CD4-positive, alpha-beta T cell treated with Interleukin-4 for 1 hour (primary cell): ENCODE results near the gene ELP4.
"Not testable (repeated sequence)": the region's sequence is repeated elsewhere in the genome, so short reads cannot be mapped to it uniquely, and the experiment has no call there.

Experiments
- DNase-seq, 2 donors: peaks; one replicate each; pipeline ENCODE4 v3.0.0-alpha.2; 2020 to 2022

ELP4 gene, protein sequence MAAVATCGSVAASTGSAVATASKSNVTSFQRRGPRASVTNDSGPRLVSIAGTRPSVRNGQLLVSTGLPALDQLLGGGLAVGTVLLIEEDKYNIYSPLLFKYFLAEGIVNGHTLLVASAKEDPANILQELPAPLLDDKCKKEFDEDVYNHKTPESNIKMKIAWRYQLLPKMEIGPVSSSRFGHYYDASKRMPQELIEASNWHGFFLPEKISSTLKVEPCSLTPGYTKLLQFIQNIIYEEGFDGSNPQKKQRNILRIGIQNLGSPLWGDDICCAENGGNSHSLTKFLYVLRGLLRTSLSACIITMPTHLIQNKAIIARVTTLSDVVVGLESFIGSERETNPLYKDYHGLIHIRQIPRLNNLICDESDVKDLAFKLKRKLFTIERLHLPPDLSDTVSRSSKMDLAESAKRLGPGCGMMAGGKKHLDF

GRCh38 chr11:31509429-31510345, at the start of gene ELP4, which contains the start of gene IMMP1L:
Gene ELP4, plus strand, starts transcription at chr11:31509767. Its CDS starts 18 bp downstream, at chr11:31509785.
Gene IMMP1L, minus strand, starts transcription at chr11:31509622. Its CDS starts 46,346 bp downstream, at chr11:31463276.
- peak; percentile 96 to 98 for DNase-seq

DNA sequence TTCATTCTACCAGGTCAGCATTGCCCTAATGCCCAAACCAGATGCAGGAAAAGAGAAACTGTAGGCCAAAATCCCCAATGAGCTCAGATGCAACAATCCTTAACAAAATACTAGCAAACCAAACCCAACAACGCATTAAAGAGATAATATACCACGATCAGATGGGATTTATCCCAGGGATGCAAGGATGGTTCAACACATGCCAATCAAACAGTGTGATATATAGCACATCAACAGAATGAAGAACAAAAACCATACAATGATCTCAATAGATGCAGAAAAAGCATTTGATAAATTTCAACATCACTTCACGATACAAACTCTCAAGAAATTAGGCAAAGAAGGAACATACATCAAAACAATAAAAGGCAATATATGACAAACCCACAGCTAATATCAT, 45.1 kb upstream of the ELP4 start:
- DNase-seq: no peak

DNA sequence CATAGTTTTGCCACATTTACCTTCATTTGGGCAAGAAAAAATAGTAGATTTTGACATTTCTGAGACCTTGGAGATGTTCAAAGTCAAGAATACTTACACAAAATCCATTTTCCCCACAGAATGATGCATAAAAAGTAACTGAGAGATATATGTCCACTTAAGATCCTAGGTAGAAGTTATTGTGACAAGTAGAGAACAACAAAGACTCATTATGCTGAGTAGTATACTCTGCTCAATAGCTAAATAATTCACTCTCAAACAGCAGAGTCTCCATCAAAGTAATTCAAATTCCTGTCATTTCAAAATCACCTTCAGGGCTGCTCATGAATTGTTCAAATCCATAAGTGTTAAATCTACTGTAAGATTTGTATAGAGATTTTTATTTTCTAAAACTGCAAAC, 35.5 kb upstream of the ELP4 start:
- DNase-seq: no peak

GRCh38 chr11:31477528-31478222, 31.9 kb upstream of the ELP4 start:
- no peak for DNase-seq

DNA sequence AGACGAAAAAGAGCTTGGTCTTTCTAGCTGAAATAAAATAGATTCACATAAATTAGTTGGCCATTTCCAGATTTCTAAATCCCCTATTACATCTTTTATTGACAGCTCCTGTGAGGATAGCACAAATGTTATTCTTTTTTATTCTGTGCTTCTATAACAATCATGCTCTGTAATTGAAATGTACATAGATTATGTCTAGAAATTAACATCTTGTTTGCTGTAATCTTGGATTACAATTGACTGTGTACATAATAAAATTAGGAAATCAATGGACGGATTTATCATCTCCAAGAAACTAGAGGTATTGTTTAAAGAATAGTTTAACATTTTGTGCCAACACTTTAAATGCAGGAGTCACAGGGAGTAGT, 31.4 kb upstream of the ELP4 start:
- no peak for DNase-seq

- DNase-seq: no peak
These were observed 30.5 kb upstream of the ELP4 start for GRCh38 chr11:31479066-31479465.

GRCh38 chr11:31480930-31481329, 28.6 kb upstream of the ELP4 start:
- DNase-seq: no peak

GRCh38 chr11:31484497-31484896, 25.1 kb upstream of the ELP4 start:
- DNase-seq: no peak

DNA sequence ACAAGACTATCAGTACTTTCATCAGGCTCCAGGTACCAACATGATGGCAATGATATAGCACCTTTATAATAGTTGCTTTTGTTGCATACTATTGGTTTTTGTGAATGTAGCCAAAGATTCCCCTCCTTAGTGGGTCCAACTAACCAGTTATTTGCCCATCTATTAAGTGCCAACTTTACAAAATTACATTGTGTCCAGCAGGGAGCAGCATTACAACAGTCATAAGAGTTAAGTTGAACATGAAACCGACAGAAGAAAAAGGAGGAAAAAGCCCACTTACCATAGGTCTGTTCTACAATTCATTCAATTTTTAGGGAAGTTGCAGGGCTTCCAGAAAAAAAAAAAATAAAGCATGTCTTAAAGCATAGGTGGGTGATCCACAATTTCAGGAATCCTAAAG, 21.7 kb upstream of the ELP4 start:
- peak in 1 of 2 donors; percentile 40 for DNase-seq

GRCh38 chr11:31492320-31492913, 17.1 kb upstream of the ELP4 start:
- no peak for DNase-seq

GRCh38 chr11:31493235-31493634, 16.3 kb upstream of the ELP4 start:
- DNase-seq: no peak

DNA sequence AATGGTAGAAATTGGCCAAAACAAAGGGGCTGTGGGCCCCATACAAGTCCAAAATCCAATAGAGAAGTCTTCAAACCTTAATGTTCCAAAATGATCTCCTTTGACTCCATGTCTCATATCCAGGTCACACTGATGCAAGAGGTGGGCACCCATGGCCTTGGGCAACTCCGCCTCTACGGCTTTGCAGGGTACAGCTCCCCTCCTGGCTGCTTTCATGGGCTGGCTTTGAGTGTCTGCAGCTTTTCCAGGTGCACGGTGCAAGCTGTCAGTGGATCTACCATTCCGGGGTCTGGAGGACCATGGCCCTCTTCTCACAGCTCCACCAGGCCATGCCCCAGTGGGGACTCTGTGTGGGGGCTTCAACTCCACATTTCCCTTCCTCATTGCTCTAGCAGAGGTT, 15.8 kb upstream of the ELP4 start:
- DNase-seq: not testable (repeated sequence)

DNA sequence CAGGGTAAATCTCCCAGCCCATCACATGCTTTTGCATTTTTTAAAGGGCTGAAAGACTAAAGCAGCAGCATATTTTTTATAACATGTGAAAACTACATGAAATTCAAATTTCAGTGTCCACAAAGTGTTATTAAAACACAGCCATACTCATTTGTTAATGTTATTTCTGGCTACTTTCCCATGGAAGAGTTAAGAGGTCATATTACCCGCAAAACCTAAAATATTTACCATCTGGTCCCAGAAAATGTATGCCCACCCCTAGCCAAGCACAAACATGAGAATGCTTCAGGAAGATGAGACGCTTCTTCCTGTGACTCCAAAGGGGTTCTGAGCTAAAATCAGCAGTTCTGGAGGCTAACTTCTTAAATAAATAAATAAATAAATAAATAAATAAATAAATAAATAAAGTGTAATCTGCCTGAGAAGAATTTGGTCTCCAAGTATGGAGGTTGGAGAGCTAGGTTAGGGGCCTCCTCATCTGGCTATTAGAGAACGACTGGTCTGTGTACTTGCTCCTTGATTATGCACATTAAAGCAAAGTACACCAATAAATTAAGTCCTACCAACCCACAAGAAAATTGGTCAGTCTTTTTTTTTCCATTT, 9.9 kb upstream of the ELP4 start:
- no peak for DNase-seq

DNA sequence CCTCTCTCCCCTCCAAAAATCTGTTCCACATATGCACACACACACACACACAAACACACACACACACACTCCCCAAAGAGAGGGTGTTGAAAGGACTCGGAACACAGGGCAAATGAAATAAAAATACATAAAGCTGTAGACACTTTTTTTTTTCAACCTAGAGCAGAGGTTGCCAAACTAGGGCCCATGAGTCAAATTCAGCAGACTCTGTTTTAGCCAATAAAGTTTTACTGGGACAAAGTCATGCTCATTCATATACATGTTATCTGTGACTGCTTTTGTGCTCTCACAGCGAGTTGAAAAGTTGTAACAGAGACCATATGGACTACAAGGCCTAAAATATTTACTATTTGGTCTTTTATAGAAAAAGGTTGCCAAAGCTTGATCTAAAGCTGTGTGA, 9.0 kb upstream of the ELP4 start:
- no peak for DNase-seq

- DNase-seq: no peak
These were observed 527 bp upstream of the ELP4 start for GRCh38 chr11:31509051-31509428.

GRCh38 chr11:31512117-31512516, 2.5 kb downstream of the ELP4 start:
- DNase-seq: no peak

DNA sequence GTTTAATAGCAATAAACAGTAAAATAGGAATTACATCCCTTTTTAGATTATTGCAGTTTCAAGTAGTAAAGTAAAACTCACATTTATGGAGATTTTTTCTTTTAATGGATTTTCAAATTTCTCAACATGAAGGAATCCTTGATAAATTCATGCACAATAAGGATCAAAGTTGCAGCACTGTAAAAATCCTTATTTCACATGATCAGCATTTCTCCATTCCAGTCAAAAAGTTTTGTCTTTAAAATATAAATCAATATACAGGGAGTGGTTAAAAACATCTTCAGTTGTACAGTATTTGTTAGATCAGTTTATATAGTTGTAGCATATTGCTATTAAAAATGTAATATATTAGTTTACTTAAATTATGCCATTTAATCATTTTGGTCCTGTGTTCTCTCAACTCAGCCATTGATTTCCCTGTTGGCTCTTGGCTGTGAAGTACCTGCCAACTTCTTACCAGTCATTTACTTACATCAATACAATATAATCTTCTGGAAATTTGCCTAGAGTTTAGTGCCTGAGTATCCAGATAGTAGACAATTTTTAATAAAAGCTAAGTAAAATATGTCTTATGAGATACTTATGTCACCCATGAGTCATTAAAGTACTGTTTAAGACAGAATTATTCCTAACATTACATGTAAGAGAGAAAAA, 12.1 kb downstream of the ELP4 start:
- DNase-seq: no peak

- DNase-seq: no peak
These were observed 19.6 kb downstream of the ELP4 start for GRCh38 chr11:31529189-31529588.

DNA sequence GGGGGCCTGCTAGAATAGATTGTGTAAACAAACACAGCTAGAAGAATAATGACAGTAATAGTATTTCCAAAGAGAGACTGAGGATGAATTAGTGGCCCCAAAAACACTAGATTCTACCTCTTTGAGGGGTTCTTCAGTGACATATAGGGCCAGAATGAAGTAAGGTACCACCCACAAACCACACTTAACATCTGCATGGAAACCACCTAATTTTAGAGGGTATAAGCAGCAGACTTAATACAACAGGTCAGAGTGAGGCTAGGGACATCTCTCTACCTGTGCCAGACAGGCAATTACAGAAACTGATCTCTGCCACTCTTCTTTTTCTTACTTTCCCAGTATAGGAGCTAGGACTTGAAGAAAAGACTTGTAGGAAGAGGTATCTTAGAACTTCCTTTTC, 20.1 kb downstream of the ELP4 start:
- no peak for DNase-seq

- no peak for DNase-seq
These were observed 21.7 kb downstream of the ELP4 start for GRCh38 chr11:31531293-31531692.

GRCh38 chr11:31535479-31535878, 25.9 kb downstream of the ELP4 start:
- DNase-seq: no peak

GRCh38 chr11:31542862-31543261, 33.3 kb downstream of the ELP4 start:
- DNase-seq: no peak
